T-helper 2 cell (primary cell): Measurements from ENCODE around the gene PDLIM4.
A peak's percentile ranks its signal among the peaks of the same experiment; 100 is the strongest.

Source experiments
- DNase-seq, 5 experiments: peaks; one replicate each; pipeline versions ENCODE4 v3.0.0 to v3.0.0-alpha.2; 2012 to 2022

PDLIM4 gene

GRCh38 chr5:132293066-132293991, 35.8 kb downstream of the PDLIM4 start:
- DNase-seq, result peak; percentile 23 to 56 (median 53)

GRCh38 chr5:132293992-132294727, 36.7 kb downstream of the PDLIM4 start, which contains the start of gene SLC22A4:
Gene SLC22A4 (plus strand): TSS chr5:132294394. CDS start chr5:132294617, 223 bp downstream.
- peak; percentile 31 to 63 (median 59) for DNase-seq

GRCh38 chr5:132294728-132295504, 37.4 kb downstream of the PDLIM4 start:
- peak in 4 of 5 experiments; percentile 28 to 61 (median 54) for DNase-seq

GRCh38 chr5:132295505-132296411, 38.3 kb downstream of the PDLIM4 start:
- DNase-seq, result no peak

- no peak for DNase-seq
Observed at GRCh38 chr5:132296412-132297016, 39.0 kb downstream of the PDLIM4 start.

- DNase-seq, result no peak
Observed at GRCh38 chr5:132297211-132297940, 39.9 kb downstream of the PDLIM4 start.

- DNase-seq, result no peak
Observed at GRCh38 chr5:132298298-132299212, 41.1 kb downstream of the PDLIM4 start.

GRCh38 chr5:132299917-132300316, 42.4 kb downstream of the PDLIM4 start:
- no peak for DNase-seq

- no peak for DNase-seq
Observed at GRCh38 chr5:132300577-132301343, 43.3 kb downstream of the PDLIM4 start.

- DNase-seq, result no peak
Observed at GRCh38 chr5:132301344-132302271, 44.1 kb downstream of the PDLIM4 start.

- no peak for DNase-seq
Observed at GRCh38 chr5:132302413-132302812, 44.9 kb downstream of the PDLIM4 start.

GRCh38 chr5:132303589-132303988, 46.1 kb downstream of the PDLIM4 start:
- no peak for DNase-seq

GRCh38 chr5:132305420-132305819, 47.9 kb downstream of the PDLIM4 start:
- DNase-seq, result no peak

GRCh38 chr5:132308701-132309100, 51.2 kb downstream of the PDLIM4 start:
- no peak for DNase-seq

GRCh38 chr5:132309679-132310078, 52.2 kb downstream of the PDLIM4 start:
- DNase-seq, result no peak

- no peak for DNase-seq
Observed at GRCh38 chr5:132310141-132310834, 52.8 kb downstream of the PDLIM4 start.

- no peak for DNase-seq
Observed at GRCh38 chr5:132313366-132313765, 55.9 kb downstream of the PDLIM4 start.
